ENCODE measurements around the gene FGF14. TPM values are rescaled to one million over a fixed set of nuclear protein-coding genes. Genes with fewer than 3 reads are reported as not detected.

FGF14 gene
- total and polyA plus RNA-seq, 8 donors: 0.42 to 2.4 (median 1.1) TPM

DNA sequence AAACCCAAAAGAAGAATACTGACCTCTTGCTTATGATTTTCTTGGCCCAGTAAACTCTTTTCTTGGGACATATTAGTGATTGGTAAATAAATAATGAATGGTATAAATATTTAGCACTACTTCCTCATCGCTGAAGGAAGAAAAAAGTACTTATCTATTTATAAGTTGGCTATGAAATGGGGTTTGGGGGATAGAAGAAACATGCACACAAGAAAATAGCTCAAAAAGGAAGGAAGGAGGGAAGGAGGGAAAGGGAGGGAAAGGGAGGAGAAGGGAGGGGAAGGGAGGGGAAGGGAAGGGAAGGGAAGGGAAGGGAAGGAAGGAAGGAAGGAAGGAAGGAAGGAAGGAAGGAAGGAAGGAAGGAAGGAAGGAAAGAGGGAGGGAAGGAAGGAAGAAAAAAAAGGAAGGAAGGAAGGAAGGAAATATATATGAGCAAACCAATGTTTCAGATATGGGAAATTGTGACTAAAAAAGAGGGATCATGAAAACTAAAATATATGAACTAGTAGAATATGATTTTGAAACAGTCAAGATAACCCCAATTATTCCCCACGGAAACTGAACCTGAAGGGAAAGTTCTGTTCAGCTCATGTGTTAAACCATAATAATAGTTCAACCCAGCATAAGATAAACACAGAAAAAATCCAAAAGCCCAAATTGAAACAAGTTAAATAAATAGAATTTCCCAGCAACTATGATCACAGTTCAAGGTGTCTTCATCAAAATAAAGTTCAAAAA lies 75.3 kb downstream of the FGF14 start:
- Histone ChIP-seq H3K4me1 (no peaks in the 10 kb centered on the region), H3K27me3 (no peaks in the 10 kb centered on the region), H3K4me3 (no peak overlapping the region), H3K9me3 (no peaks in the 10 kb centered on the region), H3K27ac (no peak overlapping the region), H3K36me3 (no peaks in the 10 kb centered on the region)
- FAIRE-seq (no peak), DNase-seq (no peak), ATAC-seq (no peak)
- 66 to 85% methylated on average over 2 of the region's 2 CpGs for WGBS, 2 donors
- intact Hi-C loops (cut with DNase I): no loop called here
- TF ChIP-seq, protein P1, sequence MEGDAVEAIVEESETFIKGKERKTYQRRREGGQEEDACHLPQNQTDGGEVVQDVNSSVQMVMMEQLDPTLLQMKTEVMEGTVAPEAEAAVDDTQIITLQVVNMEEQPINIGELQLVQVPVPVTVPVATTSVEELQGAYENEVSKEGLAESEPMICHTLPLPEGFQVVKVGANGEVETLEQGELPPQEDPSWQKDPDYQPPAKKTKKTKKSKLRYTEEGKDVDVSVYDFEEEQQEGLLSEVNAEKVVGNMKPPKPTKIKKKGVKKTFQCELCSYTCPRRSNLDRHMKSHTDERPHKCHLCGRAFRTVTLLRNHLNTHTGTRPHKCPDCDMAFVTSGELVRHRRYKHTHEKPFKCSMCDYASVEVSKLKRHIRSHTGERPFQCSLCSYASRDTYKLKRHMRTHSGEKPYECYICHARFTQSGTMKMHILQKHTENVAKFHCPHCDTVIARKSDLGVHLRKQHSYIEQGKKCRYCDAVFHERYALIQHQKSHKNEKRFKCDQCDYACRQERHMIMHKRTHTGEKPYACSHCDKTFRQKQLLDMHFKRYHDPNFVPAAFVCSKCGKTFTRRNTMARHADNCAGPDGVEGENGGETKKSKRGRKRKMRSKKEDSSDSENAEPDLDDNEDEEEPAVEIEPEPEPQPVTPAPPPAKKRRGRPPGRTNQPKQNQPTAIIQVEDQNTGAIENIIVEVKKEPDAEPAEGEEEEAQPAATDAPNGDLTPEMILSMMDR (IDR thresholded peaks at IDR 0.05): no peak

DNA sequence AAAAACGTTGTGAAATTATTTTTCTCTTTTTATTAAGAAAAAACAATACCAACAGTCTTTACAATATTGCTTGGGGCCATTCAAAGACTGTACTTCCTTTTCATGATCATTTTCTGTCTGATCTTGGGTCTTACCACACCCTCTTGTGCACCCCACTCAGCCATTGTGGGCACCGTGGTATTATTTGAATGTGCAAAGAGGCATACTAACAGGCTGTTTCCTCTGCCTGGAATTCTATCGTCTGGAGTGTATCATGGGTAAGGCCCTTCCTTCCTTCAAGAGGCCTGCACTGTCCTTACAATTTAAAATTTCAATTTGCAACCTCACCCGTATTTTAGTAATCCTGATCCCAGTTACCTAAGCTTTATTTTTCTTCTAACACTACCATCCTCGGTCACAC lies 76.5 kb downstream of the FGF14 start:
- no peak overlapping the region for H3K4me3 ChIP-seq
- H3K27me3 ChIP-seq: no peaks in the 10 kb centered on the region
- H3K27ac ChIP-seq: no peak overlapping the region
- no peaks in the 10 kb centered on the region for H3K9me3 ChIP-seq
- no peak for ATAC-seq
- intact Hi-C loops (cut with DNase I): no loop called here
- FAIRE-seq: no peak
- no peaks in the 10 kb centered on the region for H3K4me1 ChIP-seq
- no peaks in the 10 kb centered on the region for H3K36me3 ChIP-seq
- WGBS, 2 donors: 49 to 61% methylated on average over 5 of the region's 5 CpGs
- TF ChIP-seq, protein P1 (IDR thresholded peaks at IDR 0.05): no peak
- no peak for DNase-seq

DNA sequence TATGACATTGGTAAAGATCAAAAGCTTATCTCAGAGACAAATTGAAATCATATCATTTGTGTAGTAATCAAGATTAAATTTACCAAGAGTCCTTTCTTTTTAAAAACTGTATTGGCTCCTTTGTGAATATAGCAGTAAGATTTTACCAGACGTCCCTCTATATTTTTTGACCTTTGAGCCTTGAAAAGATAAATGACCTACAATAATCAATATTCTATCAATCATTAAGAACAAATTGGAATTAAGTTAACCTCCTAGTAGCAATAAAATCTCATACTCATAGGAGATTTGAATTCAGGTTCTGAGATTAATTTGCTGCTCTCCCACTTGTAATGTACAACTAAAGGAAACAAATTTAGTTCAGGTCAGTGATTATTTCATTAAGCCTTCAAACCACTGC lies 78.3 kb downstream of the FGF14 start:
- H3K4me1 ChIP-seq: no peaks in the 10 kb centered on the region
- ATAC-seq (no peak), FAIRE-seq (no peak), DNase-seq (no peak)
- intact Hi-C loops (cut with DNase I): no loop called here
- H3K27ac ChIP-seq: no peak overlapping the region
- no peaks in the 10 kb centered on the region for H3K36me3 ChIP-seq
- 5 to 18% methylated on average over 1 of the region's 1 CpG for WGBS, 2 donors
- H3K27me3 ChIP-seq: no peaks in the 10 kb centered on the region
- TF ChIP-seq, protein P1 (IDR thresholded peaks at IDR 0.05): no peak
- no peaks in the 10 kb centered on the region for H3K9me3 ChIP-seq
- H3K4me3 ChIP-seq: no peak overlapping the region

DNA sequence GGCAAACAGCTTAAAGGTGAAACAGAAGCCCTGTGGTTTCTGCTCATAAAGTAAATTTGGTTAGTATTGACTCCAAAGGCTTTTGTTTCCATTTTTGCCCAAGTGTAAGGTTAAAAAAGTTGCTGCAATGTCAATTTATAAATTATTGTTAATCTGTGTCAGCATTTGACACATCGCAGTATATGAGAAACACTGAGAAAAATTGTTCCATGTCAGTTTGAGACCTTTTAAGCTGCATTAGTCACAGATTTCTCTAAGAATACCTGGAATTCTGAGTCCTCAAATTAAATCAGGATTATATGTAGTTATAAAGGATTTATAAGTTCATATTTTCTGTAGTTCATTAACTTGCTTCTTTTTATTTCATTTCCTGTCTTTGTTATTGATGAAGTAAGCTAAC lies 78.8 kb downstream of the FGF14 start:
- TF ChIP-seq, protein P1 (IDR thresholded peaks at IDR 0.05): no peak
- H3K36me3 ChIP-seq: no peaks in the 10 kb centered on the region
- no peak overlapping the region for H3K4me3 ChIP-seq
- WGBS, 2 donors: 79 to 92% methylated on average over 1 of the region's 1 CpG
- H3K9me3 ChIP-seq: no peaks in the 10 kb centered on the region
- no peak overlapping the region for H3K27ac ChIP-seq
- no peaks in the 10 kb centered on the region for H3K27me3 ChIP-seq
- no peak for ATAC-seq
- intact Hi-C loops (cut with DNase I): no loop called here
- no peak for FAIRE-seq
- no peaks in the 10 kb centered on the region for H3K4me1 ChIP-seq
- DNase-seq: no peak

DNA sequence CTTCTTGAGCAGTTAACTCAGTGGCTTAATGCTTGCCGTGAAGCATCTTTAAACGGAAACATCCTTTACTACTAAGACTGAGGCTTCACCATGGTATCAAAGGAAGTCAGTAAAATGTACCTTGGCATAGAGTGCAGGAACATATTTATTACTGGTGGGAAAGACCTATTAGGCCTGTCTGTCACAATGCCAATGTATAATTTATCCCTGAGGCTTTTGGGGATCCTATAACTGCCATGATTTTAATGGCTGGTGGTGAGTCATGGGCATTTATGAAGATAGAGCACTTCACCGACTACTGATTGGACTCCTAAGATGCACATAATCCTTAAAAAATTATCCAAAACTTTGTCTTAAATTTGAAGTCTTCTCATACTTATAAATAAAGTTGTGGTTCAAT lies 79.6 kb downstream of the FGF14 start:
- whole genome bisulfite sequencing, 2 donors: 84 to 93% methylated on average over 3 of the region's 3 CpGs
- DNase-seq (no peak), ATAC-seq (no peak), FAIRE-seq (no peak)
- Histone ChIP-seq H3K27me3 (no peaks in the 10 kb centered on the region), H3K27ac (no peak overlapping the region), H3K9me3 (no peaks in the 10 kb centered on the region), H3K4me1 (no peaks in the 10 kb centered on the region), H3K4me3 (no peak overlapping the region), H3K36me3 (no peaks in the 10 kb centered on the region)
- TF ChIP-seq, protein P1 (IDR thresholded peaks at IDR 0.05): no peak
- intact Hi-C loops (cut with DNase I): no loop called here
